HepG2 (cell line): ENCODE measurements around the gene FBXO48. TPM values are rescaled to one million over a fixed set of nuclear protein-coding genes. Genes with fewer than 3 reads are reported as not detected.

ENCODE experiments used
- ATAC-seq: fragments of 200-7000 bp; cut with Tn5 transposase; 3 replicates; pipeline ENCODE4 v1.9.1; 2020; ENCODE audit warnings: mild to moderate bottlenecking, moderate library complexity
- BruUV-seq: library from RNA; stranded (reverse); fragments of 400-500 nt; replicated peaks from 2 replicates; lab custom pipeline; 2021; lab: Mats Ljungman, UMichigan
- CTCF ChIA-PET: fragments of 300-600 bp; formaldehyde crosslinking; extraction: SDS; loops from one replicate; lab custom pipeline; 2021; ENCODE audit warnings: low total read pairs, inconsistent platforms, low intra/inter-chr PET ratio; lab: Yijun Ruan, JAX
- POLR2A ChIA-PET: fragments of 350-600 bp; sonication (Branson Sonifier 250); formaldehyde crosslinking; loops from one replicate; lab custom pipeline; 2020; ENCODE audit warnings: antibody characterized with exemption, inconsistent platforms; lab: Yijun Ruan, JAX
- DNase-seq: peaks from one replicate; pipeline ENCODE4 v3.0.0-alpha.2; 2015; ENCODE audit warnings: low spot score
- FAIRE-seq: peaks from 3 replicates; lab custom pipeline; 2011; peaks lifted over from hg19 to GRCh38; lab: Jason Lieb, UNC
- H2AFZ ChIP-seq: one replicate; pipeline ENCODE4 v1.6.1; 2011; ENCODE audit warnings: low read length, inconsistent platforms
- H3K27ac ChIP-seq: fragments of 300-600 bp; 3 replicates; pipeline ENCODE4 v1.8.0; 2011; ENCODE audit warnings: mixed run types, mild to moderate bottlenecking, mixed read lengths, low read length, inconsistent platforms; ENCODE audit not compliant: insufficient read depth; ENCODE audit errors: extremely low read length
- H3K27me3 ChIP-seq, 2 experiments: fragments of 200-600 bp in 1 of 2; 2 replicates in 1 of 2; 3 replicates in 1 of 2; pipeline versions ENCODE4 v1.6.0 to v1.8.0; 2011; ENCODE audit warnings: low read length in 2 of 2, mild to moderate bottlenecking in 2 of 2, moderate library complexity in 2 of 2, inconsistent platforms in 1 of 2; ENCODE audit not compliant: insufficient read depth in 2 of 2, control insufficient read depth in 1 of 2
- H3K36me3 ChIP-seq, 2 experiments: fragments of 200-600 bp in 1 of 2; replicated peaks in 1 of 2; 2 replicates in 1 of 2; 3 replicates in 1 of 2; pipeline versions ENCODE4 v1.5.1 to v1.8.0; 2011; ENCODE audit warnings: low read length in 2 of 2, inconsistent platforms in 1 of 2; ENCODE audit not compliant: insufficient read depth in 2 of 2, control insufficient read depth in 1 of 2
- H3K4me1 ChIP-seq: 2 replicates; pipeline ENCODE4 v1.5.1; 2012; ENCODE audit warnings: low read length, inconsistent platforms; ENCODE audit not compliant: insufficient read depth
- H3K4me2 ChIP-seq: 2 replicates; pipeline ENCODE4 v1.6.0; 2011; ENCODE audit warnings: low read depth, low read length, inconsistent platforms
- H3K4me3 ChIP-seq, 3 experiments: fragments of 200-600 bp in 1 of 3; sonication (generic), shearing (Covaris generic) in 1 of 3; replicated peaks in 1 of 3; 2 replicates each; pipeline ENCODE4 v1.5.1; 2011 to 2016; ENCODE audit warnings: low read length in 3 of 3, inconsistent platforms in 2 of 3, low read depth in 2 of 3, mild to moderate bottlenecking in 2 of 3, control low read depth in 1 of 3, mixed read lengths in 1 of 3; ENCODE audit not compliant: insufficient read depth in 1 of 3
- H3K79me2 ChIP-seq: one replicate; pipeline ENCODE4 v1.6.1; 2011; ENCODE audit warnings: low read length, inconsistent platforms; ENCODE audit not compliant: insufficient read depth
- H3K9ac ChIP-seq: 2 replicates; pipeline ENCODE4 v1.6.0; 2011; ENCODE audit warnings: mild to moderate bottlenecking, low read depth, low read length, inconsistent platforms; ENCODE audit not compliant: insufficient read depth
- H3K9me3 ChIP-seq: 2 replicates; pipeline ENCODE4 v1.5.1; 2012; ENCODE audit warnings: mild to moderate bottlenecking, low read length
- H4K20me1 ChIP-seq: 2 replicates; pipeline ENCODE4 v1.6.0; 2011; ENCODE audit warnings: inconsistent platforms, mild to moderate bottlenecking, low read length, moderate library complexity; ENCODE audit not compliant: insufficient read depth
- DR1 ChIP-seq: sonication (generic); formaldehyde crosslinking; IDR thresholded peaks from 2 replicates; pipeline ENCODE4 v1.8.0; 2021; ENCODE audit warnings: mild to moderate bottlenecking, missing genetic modification reagents, inconsistent platforms
- KAT8 ChIP-seq: IDR thresholded peaks from 2 replicates; pipeline ENCODE4 v1.6.1; 2016; ENCODE audit warnings: missing genetic modification reagents, missing compliant biosample characterization
- KLF12 ChIP-seq: sonication (generic); formaldehyde crosslinking; IDR thresholded peaks from 2 replicates; pipeline ENCODE4 v1.4.0; 2020; ENCODE audit warnings: missing genetic modification reagents, borderline replicate concordance
- KLF13 ChIP-seq: sonication (generic); formaldehyde crosslinking; IDR thresholded peaks from 2 replicates; pipeline ENCODE4 v1.4.0; 2020; ENCODE audit warnings: mild to moderate bottlenecking, missing genetic modification reagents
- MAFF ChIP-seq: IDR thresholded peaks from 2 replicates; pipeline ENCODE4 v1.6.1; 2011; ENCODE audit warnings: low read depth, low read length, improper control_type of control experiment
- MAFK ChIP-seq, 2 experiments: IDR thresholded peaks in 1 of 2; conservative IDR thresholded peaks in 1 of 2; 2 replicates each; pipeline ENCODE4 v1.6.1; 2011; ENCODE audit warnings: improper control_type of control experiment in 2 of 2, low read length in 2 of 2
- PCBP1 ChIP-seq: fragments of 200-400 bp; formaldehyde crosslinking; IDR thresholded peaks from 2 replicates; pipeline ENCODE4 v1.6.1; 2017; ENCODE audit warnings: mild to moderate bottlenecking, low read depth, low read length, borderline replicate concordance
- PHF20 ChIP-seq: sonication (generic); formaldehyde crosslinking; IDR thresholded peaks from 2 replicates; pipeline ENCODE4 v1.5.0; 2020; ENCODE audit warnings: mild to moderate bottlenecking, missing genetic modification reagents
- ZNF234 ChIP-seq: sonication (generic); formaldehyde crosslinking; conservative IDR thresholded peaks from 2 replicates; pipeline ENCODE4 v1.5.1; 2020; ENCODE audit warnings: mild to moderate bottlenecking, missing genetic modification reagents
- ZNF235 ChIP-seq: sonication (generic); formaldehyde crosslinking; IDR thresholded peaks from 2 replicates; pipeline ENCODE4 v1.8.1; 2023; ENCODE audit warnings: mild to moderate bottlenecking, missing genetic modification reagents, borderline replicate concordance
- ZNF446 ChIP-seq: sonication (generic); formaldehyde crosslinking; IDR thresholded peaks from 2 replicates; pipeline ENCODE4 v1.5.0; 2020; ENCODE audit warnings: mild to moderate bottlenecking, missing genetic modification reagents
- ZNF670 ChIP-seq: sonication (generic); formaldehyde crosslinking; IDR thresholded peaks from 2 replicates; pipeline ENCODE4 v1.8.0; 2022; ENCODE audit warnings: mild to moderate bottlenecking, missing genetic modification reagents, borderline replicate concordance
- ZNF749 ChIP-seq: sonication (generic); formaldehyde crosslinking; IDR thresholded peaks from 2 replicates; pipeline ENCODE4 v1.8.0; 2022; ENCODE audit warnings: mild to moderate bottlenecking, missing genetic modification reagents, moderate library complexity, borderline replicate concordance
- ZNF816 ChIP-seq: sonication (generic); formaldehyde crosslinking; IDR thresholded peaks from 2 replicates; pipeline ENCODE4 v1.8.0; 2022; ENCODE audit warnings: missing genetic modification reagents, mild to moderate bottlenecking, borderline replicate concordance
- WGBS: methylation state at CpG from one replicate; pipeline ENCODE4 v1.1.6; 2017; ENCODE audit warnings: low lambda C conversion rate; 5-methylcytosine and 5-hydroxymethylcytosine counted together
- in situ Hi-C: cut with HindIII; loops from 2 replicates; pipeline ENCODE4 v1.10.0; 2017; ENCODE audit warnings: low pct_unique_long_range_greater_than_20kb; ENCODE audit not compliant: extremely low pct_ligation_motif_present
- intact Hi-C: fragments of 100-400 bp; cut with micrococcal nuclease; formaldehyde crosslinking; loops from one replicate; pipeline ENCODE4 v1.10.0; 2022; ENCODE audit not compliant: unreplicated experiment
- polyA plus RNA-seq, 8 experiments: library from polyadenylated mRNA; depleted of rRNA in 3 of 8; stranded (reverse) in 7 of 8; unstranded in 1 of 8; fragments of >200 nt; fragmentation: Illumina TruSeq in 4 of 8; extraction: Trizol in 4 of 8; gene quantifications; 2 replicates each; pipeline versions ENCODE4 v1.2.1 to v1.2.3, GENCODE V29; 2011 to 2016; ENCODE audit warnings: low read depth in 4 of 8, missing spikeins in 1 of 8, mixed read lengths in 1 of 8; ENCODE audit not compliant: insufficient read depth in 1 of 8
- total RNA-seq, 5 experiments: library from RNA; depleted of rRNA; stranded (reverse); fragments of >200 nt; fragmentation: Illumina TruSeq; extraction: Trizol; gene quantifications; 2 replicates each; pipeline ENCODE4 v1.2.3, GENCODE V29; 2016; ENCODE audit warnings: low read depth in 1 of 5
- TF ChIP-seq, protein P1 (sequence below): sonication (generic); formaldehyde crosslinking; IDR thresholded peaks from 2 replicates; pipeline ENCODE4 v1.5.0; 2020; ENCODE audit warnings: mild to moderate bottlenecking, missing genetic modification reagents
- TF ChIP-seq, protein P2 (sequence below): sonication (generic); formaldehyde crosslinking; IDR thresholded peaks from 2 replicates; pipeline ENCODE4 v1.5.0; 2020; ENCODE audit warnings: mild to moderate bottlenecking, low read depth, missing genetic modification reagents, borderline replicate concordance
- TF ChIP-seq, protein P3 (sequence below): IDR thresholded peaks from 2 replicates; pipeline ENCODE4 v1.6.1; 2016
- TF ChIP-seq, protein P4 (sequence below): sonication (generic); formaldehyde crosslinking; IDR thresholded peaks from 2 replicates; pipeline ENCODE4 v1.8.0; 2022; ENCODE audit warnings: missing genetic modification reagents, mild to moderate bottlenecking, borderline replicate concordance

The FBXO48 gene
- total and polyA plus RNA-seq, 2 of the 13 experiments (the other 11 are each of a cell fraction or from before 2014, with no cell fraction given) = 0.42 to 1.1 TPM

DNA sequence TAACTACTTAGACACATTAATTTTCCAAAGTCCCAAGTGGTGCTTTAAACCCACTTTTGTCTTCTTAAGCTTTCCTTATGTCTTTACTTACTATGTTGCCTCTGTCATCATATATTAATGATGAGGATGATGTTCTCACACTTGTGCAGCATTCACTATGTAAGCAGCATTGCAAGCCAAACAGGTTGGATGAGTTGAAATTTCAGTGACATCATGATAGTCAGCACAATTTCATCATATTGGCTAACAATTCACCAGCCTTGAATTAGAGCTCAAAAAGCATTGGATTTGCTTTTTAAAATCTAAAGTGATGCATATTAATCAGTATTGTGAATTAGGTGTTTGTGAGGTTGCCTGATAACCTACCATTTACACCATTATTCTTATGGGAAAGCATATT lies 8.0 kb upstream of the FBXO48 start (continued):
- TF ChIP-seq, protein P1, sequence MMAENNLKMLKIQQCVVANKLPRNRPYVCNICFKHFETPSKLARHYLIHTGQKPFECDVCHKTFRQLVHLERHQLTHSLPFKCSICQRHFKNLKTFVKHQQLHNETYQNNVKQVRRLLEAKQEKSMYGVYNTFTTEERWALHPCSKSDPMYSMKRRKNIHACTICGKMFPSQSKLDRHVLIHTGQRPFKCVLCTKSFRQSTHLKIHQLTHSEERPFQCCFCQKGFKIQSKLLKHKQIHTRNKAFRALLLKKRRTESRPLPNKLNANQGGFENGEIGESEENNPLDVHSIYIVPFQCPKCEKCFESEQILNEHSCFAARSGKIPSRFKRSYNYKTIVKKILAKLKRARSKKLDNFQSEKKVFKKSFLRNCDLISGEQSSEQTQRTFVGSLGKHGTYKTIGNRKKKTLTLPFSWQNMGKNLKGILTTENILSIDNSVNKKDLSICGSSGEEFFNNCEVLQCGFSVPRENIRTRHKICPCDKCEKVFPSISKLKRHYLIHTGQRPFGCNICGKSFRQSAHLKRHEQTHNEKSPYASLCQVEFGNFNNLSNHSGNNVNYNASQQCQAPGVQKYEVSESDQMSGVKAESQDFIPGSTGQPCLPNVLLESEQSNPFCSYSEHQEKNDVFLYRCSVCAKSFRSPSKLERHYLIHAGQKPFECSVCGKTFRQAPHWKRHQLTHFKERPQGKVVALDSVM (CRISPR knock-in tag) = no peak
- peak; percentile 14 to 28; a peak in 2 of 4 replicates for TF ChIP-seq MAFK (conservative IDR thresholded peaks at IDR 0.05 in 1 of 2, IDR thresholded peaks at IDR 0.05 in 1 of 2; ENCODE audit: low read length in 2 of 2)
- no peak for TF ChIP-seq DR1 (CRISPR knock-in tag)
- TF ChIP-seq, protein P2, sequence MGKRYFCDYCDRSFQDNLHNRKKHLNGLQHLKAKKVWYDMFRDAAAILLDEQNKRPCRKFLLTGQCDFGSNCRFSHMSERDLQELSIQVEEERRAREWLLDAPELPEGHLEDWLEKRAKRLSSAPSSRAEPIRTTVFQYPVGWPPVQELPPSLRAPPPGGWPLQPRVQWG = no peak
- TF ChIP-seq MAFF = peak; percentile 14; the same call in 1 of the 2 replicates

DNA sequence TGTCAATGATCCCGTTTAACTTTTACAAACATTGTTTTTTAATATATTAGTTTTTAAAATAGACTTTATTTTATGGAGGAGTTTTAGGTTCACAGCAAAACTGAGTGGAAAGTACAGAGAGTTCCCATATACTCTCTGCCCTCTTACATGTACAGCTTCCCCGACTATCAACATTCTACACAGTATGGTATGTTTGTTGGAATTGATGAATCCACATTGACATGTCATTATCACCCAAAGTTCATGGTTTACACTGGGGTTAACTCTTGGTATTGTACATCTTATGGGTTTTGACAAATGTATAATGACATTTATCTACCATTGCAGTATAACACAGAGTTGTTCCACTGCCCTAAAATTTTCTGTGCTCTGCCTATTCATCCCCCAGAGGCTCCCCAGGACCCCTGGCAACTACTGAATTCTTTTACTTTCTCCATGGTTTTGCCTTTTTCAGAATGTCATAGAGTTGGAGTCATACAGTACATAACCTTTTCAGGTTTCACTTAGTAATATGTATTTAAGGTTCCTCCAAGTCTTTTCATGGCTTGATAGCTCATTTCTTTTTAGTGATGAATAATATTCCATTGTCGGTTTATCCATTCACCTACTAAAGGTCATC lies 5.8 kb upstream of the FBXO48 start:
- no peaks in the 10 kb centered on the region for H3K36me3 ChIP-seq
- POLR2A ChIA-PET = no interaction called here
- FAIRE-seq (no peak), ATAC-seq (no peak), DNase-seq (no peak)
- H4K20me1 ChIP-seq = no peaks in the 10 kb centered on the region
- H3K4me1 ChIP-seq = peaks cover 19% of the 10 kb centered on the region
- TF ChIP-seq PCBP1 = no peak
- TF ChIP-seq ZNF234 (CRISPR knock-in tag) = no peak
- TF ChIP-seq, protein P3, sequence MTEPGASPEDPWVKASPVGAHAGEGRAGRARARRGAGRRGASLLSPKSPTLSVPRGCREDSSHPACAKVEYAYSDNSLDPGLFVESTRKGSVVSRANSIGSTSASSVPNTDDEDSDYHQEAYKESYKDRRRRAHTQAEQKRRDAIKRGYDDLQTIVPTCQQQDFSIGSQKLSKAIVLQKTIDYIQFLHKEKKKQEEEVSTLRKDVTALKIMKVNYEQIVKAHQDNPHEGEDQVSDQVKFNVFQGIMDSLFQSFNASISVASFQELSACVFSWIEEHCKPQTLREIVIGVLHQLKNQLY (CRISPR knock-in tag) = no peak
- no peak for TF ChIP-seq ZNF749 (CRISPR knock-in tag)
- no peak for TF ChIP-seq KAT8 (CRISPR knock-in tag)
- no peak for TF ChIP-seq KLF12 (CRISPR knock-in tag)
- TF ChIP-seq, protein P4, sequence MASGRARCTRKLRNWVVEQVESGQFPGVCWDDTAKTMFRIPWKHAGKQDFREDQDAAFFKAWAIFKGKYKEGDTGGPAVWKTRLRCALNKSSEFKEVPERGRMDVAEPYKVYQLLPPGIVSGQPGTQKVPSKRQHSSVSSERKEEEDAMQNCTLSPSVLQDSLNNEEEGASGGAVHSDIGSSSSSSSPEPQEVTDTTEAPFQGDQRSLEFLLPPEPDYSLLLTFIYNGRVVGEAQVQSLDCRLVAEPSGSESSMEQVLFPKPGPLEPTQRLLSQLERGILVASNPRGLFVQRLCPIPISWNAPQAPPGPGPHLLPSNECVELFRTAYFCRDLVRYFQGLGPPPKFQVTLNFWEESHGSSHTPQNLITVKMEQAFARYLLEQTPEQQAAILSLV (CRISPR knock-in tag) = no peak
- TF ChIP-seq ZNF235 = no peak
- no peak for TF ChIP-seq ZNF670
- TF ChIP-seq KLF13 (CRISPR knock-in tag) = no peak
- no peak for TF ChIP-seq ZNF816 (CRISPR knock-in tag)
- TF ChIP-seq PHF20 (CRISPR knock-in tag) = no peak
- TF ChIP-seq ZNF446 (CRISPR knock-in tag) = no peak
- no TSS peak for BruUV-seq
- in situ Hi-C loops (no loop called here), intact Hi-C loops (no loop called here)
- H2AFZ ChIP-seq = no peak overlapping the region
- WGBS = 72% methylated on average over 3 of the region's 3 CpGs
- H3K27ac ChIP-seq = no peak overlapping the region
- no peaks in the 10 kb centered on the region for H3K27me3 ChIP-seq
- H3K4me2 ChIP-seq = no peak overlapping the region
- no peaks in the 10 kb centered on the region for H3K9me3 ChIP-seq
- H3K9ac ChIP-seq = no peak overlapping the region
- H3K4me3 ChIP-seq = no peak overlapping the region
- CTCF ChIA-PET = no interaction called here
- no peaks in the 10 kb centered on the region for H3K79me2 ChIP-seq
